Measurements from ENCODE around the gene ROR2.

The ROR2 gene

DNA sequence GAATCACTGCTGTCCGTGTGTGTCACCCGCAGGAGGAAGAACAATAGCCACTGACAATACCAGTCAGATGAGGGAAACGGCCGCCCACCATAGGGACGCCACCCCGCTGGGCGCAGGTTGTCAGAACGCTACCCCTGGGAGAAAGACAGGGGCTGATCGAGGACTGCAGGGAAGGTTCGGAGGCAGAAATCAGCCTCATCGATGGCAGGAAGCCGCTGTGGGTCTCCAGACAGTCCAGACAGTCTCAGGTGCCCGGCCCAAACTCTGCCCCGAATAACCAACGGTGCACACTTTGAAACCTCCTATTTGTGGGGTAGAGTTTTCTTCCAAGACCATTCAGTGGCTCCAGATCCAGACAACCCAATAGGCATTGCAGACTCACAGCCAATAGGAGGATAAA lies 181.5 kb downstream of the ROR2 start:
- DNase-seq, result no peak

DNA sequence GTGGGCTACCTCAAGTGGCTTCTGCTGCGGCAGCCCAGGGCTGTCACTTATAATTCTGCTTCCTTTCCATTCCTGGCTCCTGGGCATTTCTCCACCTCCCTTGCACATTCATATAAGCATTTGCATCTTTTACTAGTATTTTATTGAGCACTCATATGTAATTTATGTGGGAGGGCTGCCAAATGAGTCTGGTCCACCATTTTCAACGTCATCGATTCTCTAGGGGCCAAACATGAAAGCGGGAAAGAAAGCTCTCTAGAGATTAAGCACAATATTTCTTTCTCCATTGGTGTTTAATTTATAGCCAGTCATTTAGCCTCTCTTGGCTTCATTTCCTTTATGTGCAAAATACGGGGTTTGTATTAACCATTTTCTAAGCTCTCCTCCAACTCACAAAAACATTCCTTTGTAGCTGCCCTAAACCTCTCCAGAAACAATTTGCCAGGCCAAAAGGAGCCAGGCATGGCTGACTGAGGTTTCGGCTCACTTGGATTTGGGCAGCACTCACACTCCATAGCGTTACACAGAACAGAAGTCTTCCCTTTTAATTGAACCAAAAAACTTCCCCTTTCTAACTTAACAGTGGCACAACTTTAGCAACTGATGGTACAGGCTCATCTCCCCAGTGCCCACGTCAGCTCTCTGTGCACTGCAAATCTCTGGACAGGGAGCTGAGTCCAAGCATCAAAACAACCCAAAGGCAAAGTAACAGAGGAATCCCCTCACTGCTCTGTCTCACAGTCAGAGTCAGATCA lies 183.5 kb downstream of the ROR2 start:
- no peak for DNase-seq

DNA sequence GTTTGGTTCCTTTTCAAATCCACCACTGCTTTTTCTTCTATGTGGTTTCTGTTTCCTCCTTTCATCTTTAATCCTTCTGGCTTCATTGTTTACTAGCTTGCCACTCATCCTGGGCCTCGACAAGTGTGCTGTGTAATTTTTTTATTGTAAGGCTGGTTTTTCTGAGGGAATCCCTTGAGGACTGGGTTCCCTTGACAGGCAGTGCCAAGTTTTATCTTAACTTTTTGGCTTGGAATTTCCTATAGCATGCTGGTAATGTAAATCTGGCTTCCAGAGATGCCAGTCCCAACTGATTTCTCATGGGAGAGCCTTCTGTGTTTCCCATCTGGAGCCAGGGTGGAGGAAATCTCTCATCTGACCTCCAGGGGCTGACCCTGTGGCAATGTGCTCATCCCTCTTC lies 184.7 kb downstream of the ROR2 start:
- no peak for DNase-seq

DNA sequence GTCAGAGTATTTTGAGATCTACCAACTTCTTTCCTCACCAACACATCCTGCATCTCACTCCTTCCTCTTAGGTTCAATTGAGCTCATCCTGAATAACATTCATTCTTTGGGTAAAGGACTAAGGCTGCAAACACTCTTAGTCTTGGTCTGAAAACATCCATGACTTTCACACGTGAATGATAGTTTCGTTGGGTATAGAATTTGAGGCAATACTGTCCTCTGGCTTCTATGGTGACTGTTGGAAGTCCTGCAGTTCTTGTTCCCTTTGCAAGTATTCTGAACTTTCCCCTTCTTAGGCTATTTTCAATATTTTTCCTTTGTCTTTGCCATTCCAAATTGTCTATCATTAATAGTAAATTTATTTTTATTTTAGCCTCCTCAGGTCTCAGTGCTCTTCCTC lies 185.4 kb downstream of the ROR2 start:
- no peak for DNase-seq

DNA sequence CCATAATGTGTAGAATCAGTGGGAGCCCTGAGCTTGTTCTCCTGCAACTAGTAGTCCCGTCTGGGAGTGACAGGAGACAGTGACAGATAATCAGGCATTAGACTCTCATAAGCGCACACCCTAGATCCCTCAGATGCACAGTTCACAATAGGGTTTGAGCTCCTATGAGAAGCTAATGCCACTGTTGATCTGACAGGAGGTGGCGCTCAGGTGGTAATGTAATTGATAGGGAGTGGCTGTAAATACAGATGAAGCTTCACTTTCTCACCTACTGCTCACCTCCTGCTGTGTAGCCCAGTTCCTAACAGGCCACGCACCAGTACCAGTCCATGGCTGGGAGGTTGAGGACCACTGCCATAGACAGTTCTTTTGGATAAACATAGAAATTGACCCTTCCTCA lies 188.7 kb downstream of the ROR2 start:
- DNase-seq, result no peak

DNA sequence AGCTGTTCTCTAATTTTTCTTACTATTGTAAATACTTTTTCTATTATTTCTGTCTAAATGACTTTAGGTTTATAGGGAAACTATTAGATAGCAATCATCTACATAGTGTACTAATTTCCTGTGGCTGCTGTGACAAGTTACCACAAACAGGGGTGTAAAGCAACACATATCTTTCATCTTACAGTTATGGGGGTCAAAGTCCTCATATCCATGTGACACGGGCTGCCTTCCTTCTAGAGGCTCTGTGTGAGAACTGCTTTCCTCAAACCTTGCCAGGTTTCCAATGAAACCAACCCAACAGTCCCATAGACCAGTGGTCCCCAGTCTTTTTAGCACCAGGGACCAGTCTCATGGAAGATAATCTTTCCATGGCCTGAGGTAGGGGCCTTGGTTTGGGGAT lies 189.1 kb downstream of the ROR2 start:
- DNase-seq, result no peak

DNA sequence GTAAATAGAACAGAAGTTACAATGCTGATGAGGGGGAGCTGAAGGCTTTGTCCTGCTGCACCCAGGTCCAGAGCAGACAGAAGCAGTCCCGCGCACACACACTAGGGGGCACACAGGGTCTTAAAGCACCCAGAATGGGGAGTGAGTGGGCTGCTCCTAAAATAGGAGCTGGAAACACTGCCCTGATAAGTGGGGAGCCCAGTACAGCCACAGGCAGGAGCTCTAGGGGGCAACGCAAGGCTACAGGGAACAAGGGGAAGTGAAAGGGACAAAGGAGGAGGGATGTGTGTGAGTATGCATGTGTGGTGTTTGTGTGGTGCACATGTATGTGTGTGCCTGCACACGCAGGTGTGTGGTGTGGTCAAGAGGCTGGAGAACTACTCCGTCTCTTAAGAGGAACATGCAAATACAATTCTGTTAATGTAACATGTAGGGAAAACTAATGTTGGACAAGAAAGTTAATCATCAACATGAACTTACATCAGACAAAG lies 191.5 kb downstream of the ROR2 start:
- DNase-seq, result no peak

DNA sequence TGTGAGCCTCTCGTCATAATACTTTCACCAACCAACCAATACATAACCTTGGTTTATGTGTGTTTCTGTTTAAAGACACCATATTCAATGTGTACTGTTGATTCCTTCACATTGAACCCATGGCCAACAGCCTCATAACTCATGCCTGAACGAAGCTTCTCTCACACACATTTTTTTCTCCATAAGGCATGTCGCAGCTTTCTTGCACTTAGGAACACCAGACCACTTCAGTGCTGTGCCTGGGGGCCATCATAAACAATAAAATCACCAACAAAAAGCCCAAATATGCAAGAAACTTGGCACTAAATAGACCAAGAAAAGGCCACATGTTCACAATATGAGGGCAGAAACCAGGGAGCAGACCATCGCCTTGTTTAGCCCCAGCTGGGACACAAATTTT lies 192.2 kb downstream of the ROR2 start:
- no peak for DNase-seq

DNA sequence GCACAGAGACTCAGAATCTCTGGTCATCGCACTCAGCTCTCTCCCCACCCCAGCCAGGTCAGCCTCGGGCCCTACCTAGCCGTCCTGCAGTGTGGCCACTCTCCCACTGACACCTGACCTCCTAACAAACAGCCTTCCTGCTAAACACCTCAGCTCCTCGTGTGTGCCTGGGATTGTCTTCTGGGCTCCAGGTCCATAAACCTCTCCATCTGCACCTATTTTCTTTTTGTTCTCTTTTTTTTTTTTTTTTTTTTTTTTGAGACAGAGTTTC lies 193.6 kb downstream of the ROR2 start:
- DNase-seq, result no peak

DNA sequence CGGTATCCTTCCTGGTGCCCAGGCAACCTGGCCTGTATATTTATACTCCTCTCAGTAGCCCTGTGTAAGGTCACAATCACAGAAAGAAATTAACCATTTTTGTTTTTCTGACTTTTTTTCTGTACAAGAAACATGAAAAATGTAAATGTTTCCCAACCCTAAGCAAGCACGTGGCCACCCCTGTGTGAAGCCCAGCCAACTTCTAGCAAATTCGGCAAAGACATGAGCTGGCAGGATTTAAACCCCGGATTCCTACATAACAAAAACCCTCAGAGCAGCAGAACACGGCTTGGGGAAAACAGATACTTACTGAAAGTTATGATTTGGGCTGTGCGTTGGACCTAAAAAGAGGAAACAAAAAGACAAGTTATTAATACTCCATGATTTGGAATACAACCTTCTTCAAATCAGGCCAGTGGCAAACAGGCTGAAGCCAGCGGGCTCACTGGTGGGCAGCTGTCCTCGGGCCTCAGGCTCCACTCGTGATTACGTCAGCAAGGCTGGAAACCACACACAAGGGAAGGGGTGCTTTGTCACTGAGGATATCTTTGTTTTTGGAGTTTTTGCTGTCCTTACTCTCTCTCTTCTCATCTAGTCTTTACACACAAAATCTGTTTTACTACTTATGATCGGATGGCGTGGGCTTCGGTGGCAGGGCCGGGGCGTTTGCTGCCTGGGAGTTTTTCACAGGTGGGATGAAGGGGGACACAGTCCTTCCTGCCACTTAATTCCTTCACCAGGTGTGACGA lies 194.1 kb downstream of the ROR2 start:
- DNase-seq, result no peak

DNA sequence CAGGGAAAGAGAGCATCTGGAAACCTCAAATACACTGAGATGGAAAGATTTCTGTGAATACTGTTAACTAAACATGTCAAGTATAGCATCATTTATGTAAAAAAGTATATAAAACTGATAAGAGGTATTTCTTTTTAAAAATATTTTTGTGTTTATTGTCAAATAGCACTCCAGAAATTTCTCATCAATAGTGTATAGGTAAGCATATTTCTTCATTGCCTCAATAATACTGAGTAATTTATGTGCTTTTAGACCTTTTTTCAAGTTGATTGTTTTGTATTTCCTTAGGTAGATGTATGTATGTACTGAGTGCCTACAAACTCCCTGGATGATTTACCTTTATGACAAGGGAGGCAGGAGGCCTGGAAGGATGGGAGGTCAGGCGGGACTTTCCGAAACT lies 196.3 kb downstream of the ROR2 start:
- DNase-seq, result no peak

DNA sequence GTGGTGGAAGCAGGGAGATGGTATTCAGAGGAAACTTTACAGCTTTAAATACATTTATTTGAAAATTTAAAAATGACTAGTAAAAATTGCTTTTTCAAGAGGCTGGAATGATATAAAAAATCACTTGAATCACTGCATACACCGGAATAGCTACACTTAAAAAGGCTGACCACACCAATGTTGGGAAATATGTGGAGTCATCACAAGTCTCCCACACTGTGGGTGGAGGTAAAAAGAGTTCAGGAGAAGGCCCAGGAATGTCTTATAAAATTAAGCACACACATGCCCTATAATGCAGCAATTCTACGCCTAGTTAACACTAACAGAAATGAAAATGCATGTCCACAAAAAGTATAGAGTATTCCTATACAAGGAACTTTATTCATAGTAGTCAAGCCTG lies 198.1 kb downstream of the ROR2 start:
- DNase-seq, result no peak

DNA sequence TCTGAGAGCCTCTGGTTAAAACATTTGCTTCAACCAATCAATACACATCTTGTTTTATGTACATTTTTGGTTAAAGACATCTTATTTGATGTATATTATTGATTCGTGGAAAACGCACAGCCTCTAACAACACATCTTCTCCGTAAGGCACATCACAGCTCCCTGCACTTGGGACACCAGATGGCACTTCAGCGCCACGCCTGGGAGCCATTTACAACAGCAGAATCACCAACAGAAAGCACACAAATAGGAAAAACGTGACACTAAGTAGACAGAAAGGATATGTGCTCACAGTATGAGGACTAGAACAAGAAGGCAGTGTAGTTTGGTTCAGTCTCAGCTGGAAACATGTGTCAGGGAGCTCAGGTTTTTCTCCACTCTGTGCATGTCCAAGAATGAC lies 199.7 kb downstream of the ROR2 start:
- no peak for DNase-seq

DNA sequence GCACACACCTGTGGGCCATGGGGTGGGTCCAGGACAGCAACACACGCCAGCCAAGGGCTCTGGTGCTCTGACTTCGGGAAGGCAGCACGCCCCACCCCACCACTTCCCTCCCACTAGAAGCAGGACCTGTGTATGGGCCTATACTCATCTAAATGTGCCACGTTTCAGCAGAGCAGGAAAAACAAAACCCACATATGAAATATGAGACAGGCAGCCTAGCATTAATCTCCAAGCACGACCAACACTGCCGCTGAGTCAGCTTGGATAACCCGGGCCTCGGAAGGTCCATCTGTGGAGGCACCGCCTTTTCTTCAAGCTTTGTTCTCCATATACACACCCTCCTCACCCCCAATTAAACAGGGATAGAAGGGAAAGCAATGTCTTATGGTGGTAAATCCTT lies 203.1 kb downstream of the ROR2 start:
- DNase-seq, result no peak

DNA sequence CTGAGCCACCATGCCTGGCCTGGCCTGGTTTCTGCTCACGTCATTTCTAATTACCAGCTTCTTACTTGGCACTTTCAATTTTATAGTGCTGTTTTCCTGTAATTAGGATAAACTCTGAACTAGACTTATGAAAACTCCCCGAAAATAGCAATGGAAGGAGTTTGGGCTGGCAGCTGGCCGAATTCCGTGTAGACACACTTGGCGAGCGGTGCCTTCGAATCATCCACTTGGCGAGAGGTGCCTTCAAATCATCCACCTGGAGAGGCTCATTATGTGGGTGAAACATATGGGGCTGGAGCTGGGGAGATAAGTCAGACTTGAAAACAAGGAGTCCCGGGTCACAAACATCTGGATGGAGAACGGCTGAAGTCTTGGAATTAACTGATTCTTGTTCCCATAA lies 203.7 kb downstream of the ROR2 start:
- no peak for DNase-seq

DNA sequence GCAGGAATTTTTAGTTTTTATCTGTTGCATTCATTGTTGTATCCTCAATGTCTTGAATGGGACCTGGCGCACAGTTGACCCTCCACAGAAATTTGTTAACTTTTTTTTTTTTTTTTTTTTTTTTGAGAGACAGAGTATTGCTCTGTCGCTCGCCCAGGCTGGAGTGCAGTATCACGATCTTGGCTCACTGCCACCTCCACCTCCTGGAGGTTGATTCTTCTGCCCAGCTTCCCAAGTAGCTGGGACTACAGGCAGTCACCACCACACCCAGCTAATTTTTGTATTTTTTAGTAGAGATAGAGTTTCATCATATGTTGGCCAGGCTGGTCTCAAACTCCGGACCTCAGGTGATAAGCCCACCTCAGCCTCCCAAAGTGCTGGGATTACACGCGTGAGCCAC lies 205.9 kb downstream of the ROR2 start:
- DNase-seq, result no peak

DNA sequence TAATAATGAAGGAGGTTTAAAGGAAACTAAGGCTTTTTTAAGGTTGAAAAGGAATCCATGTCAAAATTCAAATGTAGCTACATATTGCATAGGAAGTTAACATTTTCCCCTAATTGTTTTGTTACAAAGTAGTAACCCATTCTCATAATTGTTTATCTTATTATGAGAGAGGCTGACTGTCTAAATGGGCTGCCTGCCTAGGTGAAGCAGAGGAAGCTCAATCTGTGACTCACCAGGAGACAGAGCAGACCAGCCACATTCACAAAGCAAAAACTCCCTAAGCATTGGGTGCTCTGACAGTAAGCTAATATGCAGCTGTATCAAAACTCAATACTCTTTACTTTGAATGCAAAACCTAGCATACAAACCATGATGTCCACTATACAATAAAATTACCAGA lies 208.5 kb downstream of the ROR2 start:
- no peak for DNase-seq

DNA sequence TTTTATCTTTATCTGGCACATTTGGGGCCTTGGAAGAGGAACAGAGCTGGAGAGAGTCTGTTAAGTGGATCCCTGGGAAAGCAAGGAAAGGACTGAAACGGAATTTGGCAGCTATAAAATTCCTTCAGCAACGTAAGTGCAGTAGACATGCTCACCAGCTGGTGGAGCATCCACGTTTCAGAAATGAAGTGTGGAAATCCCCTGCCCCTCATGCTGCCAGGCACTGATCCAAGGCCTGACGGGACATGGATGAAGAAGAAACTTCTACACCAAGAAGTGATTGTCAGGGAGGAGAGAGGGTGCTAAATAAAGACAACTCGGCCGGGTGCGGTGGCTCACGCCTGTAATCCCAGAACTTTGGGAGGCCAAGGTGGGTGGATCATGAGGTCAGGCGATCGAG lies 209.3 kb downstream of the ROR2 start:
- no peak for DNase-seq

DNA sequence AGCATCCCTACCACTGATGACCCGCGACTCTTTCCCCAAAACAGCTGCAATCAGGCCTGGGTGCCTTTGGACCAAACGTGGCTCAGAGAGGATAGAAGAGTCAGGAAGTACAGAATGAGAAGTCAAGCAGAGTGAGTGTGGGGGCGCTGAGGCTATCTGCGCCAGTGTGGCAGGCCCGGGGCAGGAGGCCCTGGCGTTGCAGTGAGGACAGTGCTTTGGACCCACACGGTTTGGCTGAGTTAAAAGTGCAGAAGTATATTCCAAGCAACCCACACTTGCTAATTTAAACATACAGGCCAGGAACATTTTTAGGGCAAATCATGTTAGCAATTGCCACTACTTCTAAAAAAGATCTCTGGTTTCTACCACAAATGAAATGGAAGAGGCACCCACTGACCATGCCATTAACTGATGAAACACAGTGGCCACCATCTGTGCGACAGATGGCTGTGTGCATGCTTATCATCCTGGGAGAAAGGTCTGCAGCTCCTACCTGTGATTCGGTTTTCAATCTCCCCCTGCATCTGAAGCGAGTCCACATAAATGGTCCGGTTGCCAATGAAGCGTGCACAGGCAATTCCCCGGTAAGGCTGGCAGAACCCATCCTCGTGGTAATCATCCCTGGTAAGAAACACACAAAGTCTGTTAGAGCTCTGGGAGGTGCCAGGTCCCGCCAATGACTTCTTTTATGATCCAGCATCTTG lies 213.0 kb downstream of the ROR2 start:
- no peak for DNase-seq

DNA sequence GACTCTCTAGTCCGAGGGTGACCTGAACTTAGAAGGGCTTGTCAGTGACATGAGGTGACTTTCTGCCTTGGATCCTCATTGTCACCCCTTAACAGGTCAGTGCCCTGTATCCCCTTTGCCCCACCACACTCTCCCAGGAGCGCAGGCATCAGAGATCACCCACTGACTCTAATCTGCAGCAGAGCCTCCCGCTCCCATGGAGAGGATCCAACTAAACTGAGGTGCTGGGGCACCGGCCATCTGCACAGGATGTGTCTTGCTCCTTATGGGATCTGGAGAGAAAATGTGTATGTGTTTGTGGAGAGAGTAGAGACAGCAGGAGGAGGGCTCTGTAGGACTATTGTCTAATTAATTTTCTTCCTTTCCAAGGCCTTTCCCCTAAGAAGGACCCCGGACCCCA lies 213.7 kb downstream of the ROR2 start:
- DNase-seq, result no peak

DNA sequence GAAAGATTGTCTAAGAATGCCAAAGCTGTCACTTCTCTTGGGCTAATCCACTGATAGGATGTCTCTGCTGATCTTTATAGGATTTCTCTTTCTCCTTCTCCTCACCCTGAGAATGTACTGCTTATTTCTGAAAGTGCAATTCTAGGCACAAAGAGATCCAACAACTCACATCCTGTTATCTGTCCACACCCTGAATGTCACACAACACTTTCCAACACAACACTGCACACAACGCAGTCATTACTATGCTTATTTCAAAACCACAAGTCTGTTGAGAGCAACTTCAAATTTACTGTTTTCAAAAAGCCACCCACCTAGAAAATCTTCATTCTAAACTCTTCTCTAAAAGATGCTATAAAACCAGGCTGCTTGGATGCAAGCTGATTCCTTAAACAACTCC lies 215.0 kb downstream of the ROR2 start:
- DNase-seq, result no peak

DNA sequence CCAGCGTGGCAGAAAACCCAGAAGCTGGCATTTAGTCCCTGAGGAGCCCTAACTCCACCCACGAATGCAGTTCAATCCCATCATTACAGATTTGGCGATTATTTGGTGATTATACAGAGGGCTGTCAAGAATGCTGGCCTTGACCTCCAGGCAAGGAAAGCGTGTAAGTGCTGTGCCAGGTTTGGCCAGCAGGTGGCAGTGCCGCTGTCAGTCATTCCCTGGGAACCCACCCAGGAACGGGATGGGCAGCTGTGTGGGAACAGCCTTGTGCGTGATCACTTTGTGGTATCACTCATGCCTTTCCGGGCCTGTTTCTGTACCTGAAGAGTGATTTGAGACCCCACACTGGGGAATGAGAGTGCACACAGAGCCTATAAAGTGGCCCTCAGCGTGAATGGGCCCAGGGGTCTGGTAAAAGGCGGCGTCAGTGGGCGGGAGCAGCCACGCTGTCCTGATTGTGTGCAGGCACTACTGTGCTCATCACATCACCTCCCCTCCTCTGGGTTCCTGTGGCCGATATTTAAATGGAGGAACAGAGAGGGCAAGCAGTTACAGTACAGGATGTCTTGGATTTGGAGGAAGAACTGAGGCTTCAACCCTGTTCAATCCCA lies 215.6 kb downstream of the ROR2 start:
- no peak for DNase-seq

DNA sequence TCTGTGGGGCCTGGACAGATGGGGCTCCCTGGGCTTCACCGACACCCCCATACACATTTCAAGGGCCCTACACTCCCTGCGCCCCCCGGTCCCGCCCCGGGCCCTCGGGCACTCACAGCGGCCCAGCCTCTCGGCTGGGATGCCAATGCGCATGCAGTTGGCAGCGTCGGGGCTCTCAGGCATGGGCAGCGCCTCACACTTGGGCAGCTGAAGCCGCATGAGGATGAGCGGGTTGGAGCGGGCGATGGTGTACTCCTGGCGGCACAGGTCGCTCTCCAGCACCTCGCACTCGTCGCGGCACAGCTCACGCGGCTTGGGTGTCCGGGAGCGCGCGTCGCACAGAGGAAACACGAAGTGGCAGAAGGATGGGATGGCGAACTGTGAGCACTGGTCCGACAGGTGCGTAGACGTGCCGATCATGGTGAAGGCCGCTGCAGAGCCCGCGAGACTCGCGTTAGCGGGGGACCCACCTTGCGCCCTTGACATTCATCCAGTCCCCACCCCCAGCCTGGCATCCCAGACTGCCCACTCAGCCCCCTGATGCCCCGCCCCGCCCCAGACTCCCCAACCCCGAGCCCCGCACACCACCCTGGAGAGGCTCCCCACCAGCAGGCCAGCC lies 216.9 kb downstream of the ROR2 start:
- no peak for DNase-seq
